Measurements from ENCODE around the gene ATP13A2.

ATP13A2 gene

GRCh38 chr1:17011439-17012307 lies at the start of gene ATP13A2:
ATP13A2 (minus strand) TSS chr1:17011928; CDS start chr1:17011738, 190 bp downstream.
- DNase-seq = peak; percentile 81 to 86

DNA sequence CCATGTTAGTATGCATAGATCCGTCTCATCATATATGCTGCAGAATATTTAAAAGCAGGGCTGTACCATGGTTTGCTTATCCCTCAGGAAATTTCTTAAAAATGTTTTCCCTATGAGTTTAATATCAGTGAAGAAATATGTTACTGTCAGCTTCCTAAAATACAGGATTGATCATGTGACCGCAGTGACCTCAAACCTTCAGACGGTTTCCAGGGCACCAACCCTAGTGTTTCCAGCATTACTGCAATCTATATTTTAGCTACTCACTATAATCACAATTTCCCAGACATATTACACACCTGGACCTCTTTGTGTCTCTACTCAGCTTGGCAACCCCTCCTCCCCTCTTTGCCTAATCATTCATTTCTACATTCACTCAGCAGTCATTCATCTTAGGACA lies 49.8 kb upstream of the ATP13A2 start:
- DNase-seq = no peak

- no peak for DNase-seq
These were observed 48.6 kb upstream of the ATP13A2 start for GRCh38 chr1:17060306-17060749.

DNA sequence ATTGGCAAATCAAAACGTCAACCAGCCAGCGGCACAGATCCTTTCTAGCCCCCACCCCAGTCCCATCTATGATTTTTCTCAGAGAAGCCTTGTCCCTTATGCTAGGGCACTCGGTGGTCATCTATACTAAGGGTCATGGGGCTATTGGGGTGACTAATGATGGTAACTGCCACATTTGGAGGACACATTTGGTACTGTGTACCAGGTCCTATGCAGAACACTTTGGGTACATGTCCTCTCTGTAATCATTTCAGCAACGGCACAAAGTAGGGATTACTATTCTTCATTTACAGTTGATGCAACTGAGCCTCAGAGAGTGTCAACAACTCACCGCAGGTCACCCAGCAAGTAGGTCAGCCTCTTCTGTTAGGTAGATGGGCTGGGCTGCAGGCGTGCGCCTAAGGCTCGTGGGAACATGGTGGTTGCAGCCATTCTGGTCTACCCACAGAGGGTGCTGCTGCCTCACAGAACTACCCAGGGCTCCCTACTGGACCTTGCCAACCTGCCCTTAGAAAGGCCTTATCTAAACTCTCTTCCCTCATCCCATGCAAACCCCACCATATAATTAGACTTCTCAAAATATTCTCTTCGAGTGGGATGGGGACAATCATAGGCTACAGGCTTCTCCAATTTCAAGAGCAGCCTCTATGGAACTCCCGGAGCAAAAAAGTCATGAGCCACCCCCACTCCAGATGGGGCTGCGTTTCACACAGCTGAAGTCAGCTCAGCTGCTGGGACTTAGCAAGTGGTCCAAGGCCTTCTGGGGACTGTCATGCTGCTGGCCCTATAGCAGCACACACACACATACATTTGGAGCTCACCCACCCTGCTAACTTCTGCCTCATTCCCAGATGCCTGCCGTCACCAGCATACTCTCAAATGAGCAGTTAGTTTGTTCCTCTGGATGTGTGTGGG lies 47.9 kb upstream of the ATP13A2 start:
- peak; percentile 47 to 59 for DNase-seq

DNA sequence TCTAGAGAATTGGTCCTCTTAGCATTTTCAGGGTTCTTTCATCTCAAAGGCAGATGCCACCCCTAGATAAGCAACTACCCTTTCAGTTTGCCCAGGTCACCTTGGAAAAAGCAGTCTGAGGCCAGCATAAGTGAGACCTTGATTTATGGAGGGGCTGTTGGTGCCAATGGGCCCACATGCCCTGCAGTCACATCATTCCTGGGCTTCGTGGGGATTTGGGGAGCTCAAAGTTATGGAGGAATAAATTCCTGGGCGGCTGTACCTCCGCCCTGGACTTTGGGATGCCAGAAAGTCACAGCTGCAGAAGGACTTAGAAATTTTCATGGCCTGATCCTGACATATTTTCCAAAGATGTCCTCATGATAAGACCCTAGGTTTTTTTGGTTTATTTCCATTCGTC lies 44.8 kb upstream of the ATP13A2 start:
- no peak for DNase-seq

DNA sequence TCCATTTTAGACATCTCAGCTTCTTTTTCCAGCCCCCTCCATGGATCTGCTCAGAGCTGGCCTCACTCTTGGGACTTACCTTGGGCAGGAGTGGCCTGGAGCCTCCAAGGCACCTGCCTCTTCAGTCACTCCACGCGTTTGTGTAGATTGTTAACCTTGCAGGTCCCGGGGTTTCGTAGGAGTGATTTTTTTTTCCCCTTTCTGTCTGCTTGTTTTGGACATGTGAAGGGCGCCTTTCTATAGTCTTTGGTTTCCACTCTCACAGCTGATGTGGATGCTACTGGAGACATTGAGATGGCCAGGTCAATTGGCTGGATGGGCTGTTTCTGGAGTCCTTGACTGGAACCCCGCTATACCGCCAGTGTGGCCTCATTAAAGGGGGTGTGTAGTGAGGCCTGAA lies 44.1 kb upstream of the ATP13A2 start:
- DNase-seq = no peak

DNA sequence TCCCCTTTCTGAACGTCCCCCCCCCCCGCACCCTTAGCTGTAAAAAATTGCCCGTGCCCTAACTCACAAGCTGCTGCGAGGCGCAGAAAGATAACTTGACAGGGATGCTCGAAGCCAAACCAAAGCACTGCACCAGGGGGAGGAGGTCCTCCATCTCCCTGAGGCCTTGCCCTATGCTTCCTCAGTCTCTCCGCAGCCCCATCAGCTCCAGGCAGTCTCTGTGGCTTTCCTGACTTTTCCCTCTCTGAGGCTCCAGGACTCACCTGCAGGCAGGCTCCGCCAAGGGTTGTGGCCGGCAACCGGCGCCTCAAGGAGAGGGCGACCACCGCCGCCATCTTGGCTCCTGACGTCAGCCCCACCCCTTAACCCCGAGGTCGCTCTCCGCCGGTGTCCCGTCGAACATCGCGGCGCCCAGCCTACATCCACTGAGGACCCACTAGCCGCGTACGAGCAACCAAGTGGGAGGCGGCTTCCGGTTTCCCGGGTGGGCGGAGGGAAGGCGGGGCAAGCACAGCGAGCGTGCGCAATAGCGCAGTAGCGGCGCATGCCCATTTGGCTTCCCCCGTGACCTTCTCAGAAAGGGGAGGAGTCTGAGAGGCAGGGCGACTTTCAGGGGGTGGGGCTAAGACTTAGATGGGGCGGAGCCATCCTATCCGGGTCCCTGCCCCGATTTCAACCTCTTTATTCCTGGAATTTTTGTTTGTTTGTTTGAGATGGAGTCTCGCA lies 42.1 kb upstream of the ATP13A2 start, which contains the start of gene SDHB:
Gene SDHB, minus strand, starts transcription at position 348 of the 726 bp plus-strand sequence. Its CDS starts 13 bp downstream, at position 335.
- DNase-seq = peak; percentile 98 to 99

GRCh38 chr1:17053086-17053684 lies 41.5 kb upstream of the ATP13A2 start:
- no peak for DNase-seq

- DNase-seq = no peak
These were observed 40.9 kb upstream of the ATP13A2 start for GRCh38 chr1:17052641-17053040.

GRCh38 chr1:17052038-17052437 lies 40.3 kb upstream of the ATP13A2 start:
- no peak for DNase-seq

DNA sequence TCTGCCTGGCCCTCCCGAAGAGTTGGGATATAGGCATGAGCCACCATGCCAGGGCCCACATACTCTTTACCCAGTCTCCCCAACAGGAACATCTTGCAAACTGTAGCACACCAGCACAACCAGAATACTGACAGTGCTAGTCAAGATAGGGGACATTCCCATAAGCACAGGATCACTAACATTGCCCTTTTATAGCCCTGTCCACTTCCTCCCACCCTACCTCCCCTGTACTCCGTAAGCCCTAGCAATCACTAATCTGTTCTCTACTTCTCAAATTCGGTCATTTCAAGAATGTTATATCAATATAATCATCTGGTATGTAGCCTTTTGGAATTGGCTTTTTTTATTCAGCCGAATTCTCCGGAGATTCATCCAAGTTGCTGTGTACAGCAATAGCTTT lies 36.2 kb upstream of the ATP13A2 start:
- DNase-seq = no peak

GRCh38 chr1:17046334-17046657 lies 34.6 kb upstream of the ATP13A2 start:
- no peak for DNase-seq

DNA sequence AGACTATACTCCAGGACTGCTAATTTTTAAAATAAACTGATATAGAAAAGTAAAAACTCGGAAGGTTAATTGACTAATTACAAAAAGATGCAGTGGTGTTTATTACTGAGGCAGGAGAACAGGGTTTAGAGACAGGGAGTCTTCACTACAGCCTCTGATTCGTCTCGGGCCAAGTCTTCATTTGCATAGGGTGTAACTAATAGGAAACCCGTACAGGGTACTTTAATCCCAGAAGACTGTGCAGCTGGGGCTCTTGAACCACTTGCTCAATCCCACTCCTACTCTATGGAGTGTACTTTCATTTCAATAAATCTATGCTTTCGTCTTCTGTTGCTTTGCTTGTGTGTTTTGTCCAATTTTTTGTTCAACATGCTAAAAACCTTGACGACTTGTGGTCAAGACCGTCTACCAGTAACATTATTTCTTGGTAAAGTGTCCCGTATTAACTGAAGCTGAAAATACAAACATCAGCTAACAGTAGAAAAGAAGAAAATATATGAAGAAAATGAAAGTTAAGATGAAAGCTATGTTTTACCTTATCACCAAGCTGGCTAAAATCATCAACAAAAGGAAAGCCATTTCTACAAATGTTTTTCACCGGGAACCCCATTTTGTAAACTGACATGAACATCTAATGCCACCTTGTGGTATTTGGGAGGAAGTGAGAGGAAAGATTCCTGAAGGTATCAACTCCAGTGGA lies 34.1 kb upstream of the ATP13A2 start:
- peak in 1 of 2 donors; percentile 54 for DNase-seq

- peak in 1 of 2 donors; percentile 31 for DNase-seq
These were observed 33.4 kb upstream of the ATP13A2 start for GRCh38 chr1:17045150-17045549.

- DNase-seq = no peak
These were observed 31.9 kb upstream of the ATP13A2 start for GRCh38 chr1:17043676-17044075.

- DNase-seq = no peak
These were observed 28.4 kb upstream of the ATP13A2 start for GRCh38 chr1:17040135-17040534.

DNA sequence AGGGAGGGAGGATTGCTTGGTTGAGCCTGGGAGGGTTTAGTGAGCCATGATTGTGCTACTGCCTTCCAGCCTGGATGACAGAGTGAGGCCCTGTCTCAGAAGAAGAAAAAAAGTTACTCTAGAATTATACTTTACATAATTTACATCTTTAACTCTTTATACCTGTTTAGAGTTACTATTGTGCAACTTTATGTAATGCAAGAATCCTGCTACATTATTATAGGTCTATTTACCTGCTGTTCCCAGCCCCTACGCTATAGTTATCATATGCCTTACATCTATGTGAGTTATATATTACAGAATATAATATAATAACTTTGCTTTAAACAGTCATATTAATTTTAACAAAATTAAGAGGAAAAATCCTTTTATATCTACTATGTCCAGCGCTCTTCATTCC lies 27.8 kb upstream of the ATP13A2 start:
- no peak for DNase-seq

DNA sequence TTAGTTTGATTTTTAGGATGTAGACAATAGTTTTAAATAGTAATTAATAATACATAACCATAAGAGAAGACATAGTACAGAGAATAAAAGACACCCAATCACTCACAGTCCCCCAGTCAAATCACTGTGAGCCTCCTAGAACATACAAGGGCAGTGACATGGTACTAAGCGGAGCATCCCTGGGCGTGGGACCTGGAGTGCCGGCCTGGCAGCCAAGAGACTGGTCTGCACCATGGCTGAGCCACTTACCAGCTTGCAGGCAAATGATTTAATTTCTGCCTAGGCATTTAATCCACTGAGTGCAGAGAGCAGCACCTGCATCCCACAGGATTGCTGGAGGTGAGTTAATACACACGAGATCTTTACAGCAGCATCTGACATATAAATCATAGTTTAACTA lies 21.8 kb upstream of the ATP13A2 start:
- no peak for DNase-seq

DNA sequence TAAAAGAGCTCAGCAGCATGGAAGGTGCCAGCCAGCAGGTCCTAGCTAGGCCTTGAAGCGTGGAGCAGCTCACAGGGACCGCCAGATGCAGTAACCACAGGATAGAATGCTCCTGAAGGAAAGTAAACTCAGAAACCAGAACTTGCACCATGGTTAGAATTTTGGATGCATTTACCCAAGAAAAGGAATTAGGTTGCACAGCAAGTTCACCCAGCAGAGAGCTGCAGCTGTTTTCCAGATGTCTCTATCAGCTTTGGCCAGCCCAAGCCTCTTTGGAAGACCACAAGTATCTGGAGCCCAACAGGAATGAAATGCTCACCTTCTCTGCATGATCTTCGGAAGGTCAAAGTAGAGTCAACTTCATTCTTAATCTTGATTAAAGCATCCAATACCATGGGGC lies 21.0 kb upstream of the ATP13A2 start:
- no peak for DNase-seq

- no peak for DNase-seq
These were observed 19.7 kb upstream of the ATP13A2 start for GRCh38 chr1:17031436-17031835.

- no peak for DNase-seq
These were observed 18.5 kb upstream of the ATP13A2 start for GRCh38 chr1:17030206-17030605.

- no peak for DNase-seq
These were observed 17.0 kb upstream of the ATP13A2 start for GRCh38 chr1:17028662-17029188.

Measured in CD4-positive, alpha-beta T cell treated with Interferon alpha-2 for 1 hour (primary cell).